Osteocyte (in vitro differentiated cells): ENCODE measurements around the gene LGALS9B. TPM values are rescaled to one million over a fixed set of nuclear protein-coding genes. Genes with fewer than 3 reads are reported as not detected.
A peak's percentile ranks its signal among the peaks of the same experiment; 100 is the strongest.
"Not testable (repeated sequence)": the region's sequence is repeated elsewhere in the genome, so short reads cannot be mapped to it uniquely, and the experiment has no call there.

Experiments used
- DNase-seq: peaks from one replicate; pipeline ENCODE4 v3.0.0; 2021; ENCODE audit warnings: mixed read lengths; ENCODE audit not compliant: unreplicated experiment; ENCODE audit errors: extremely low spot score
- H3K27ac Mint-ChIP-seq: one replicate; pipeline ENCODE4 v1.8.0; 2021; ENCODE audit warnings: mild to moderate bottlenecking, mixed read lengths; ENCODE audit not compliant: unreplicated experiment
- H3K27me3 Mint-ChIP-seq: one replicate; pipeline ENCODE4 v1.8.0; 2021; ENCODE audit warnings: mixed read lengths; ENCODE audit not compliant: unreplicated experiment
- H3K36me3 Mint-ChIP-seq: one replicate; pipeline ENCODE4 v1.8.0; 2021; ENCODE audit warnings: mixed read lengths; ENCODE audit not compliant: unreplicated experiment
- H3K4me1 Mint-ChIP-seq: one replicate; pipeline ENCODE4 v1.8.0; 2021; ENCODE audit warnings: mixed read lengths; ENCODE audit not compliant: unreplicated experiment
- H3K4me3 Mint-ChIP-seq: one replicate; pipeline ENCODE4 v1.8.0; 2021; ENCODE audit warnings: mild to moderate bottlenecking, moderate library complexity, mixed read lengths; ENCODE audit not compliant: unreplicated experiment
- H3K9me3 Mint-ChIP-seq: one replicate; pipeline ENCODE4 v1.8.0; 2021; ENCODE audit warnings: mixed read lengths; ENCODE audit not compliant: unreplicated experiment
- long read RNA-seq: library from polyadenylated mRNA; unstranded; transcript quantifications from one replicate; pipeline ENCODE4 v2.0.0, GENCODE V29; 2021
- total RNA-seq: library from RNA; stranded (reverse); gene quantifications from 2 replicates; pipeline ENCODE4 v1.2.1, GENCODE V29; 2021

Gene LGALS9B
- not detected in 2 replicates for total RNA-seq
- long read RNA-seq, result 0 reads

GRCh38 chr17:20467447-20467846 is at the start of gene LGALS9B:
Gene LGALS9B (minus strand): TSS chr17:20467539. CDS start chr17:20467470, 69 bp downstream.
- H3K27me3 Mint-ChIP-seq, H3K4me1 Mint-ChIP-seq, H3K27ac Mint-ChIP-seq, H3K36me3 Mint-ChIP-seq, H3K9me3 Mint-ChIP-seq, DNase-seq, H3K4me3 Mint-ChIP-seq: not testable (repeated sequence)

- H3K9me3 Mint-ChIP-seq, H3K36me3 Mint-ChIP-seq, H3K27ac Mint-ChIP-seq, H3K4me1 Mint-ChIP-seq, H3K27me3 Mint-ChIP-seq, H3K4me3 Mint-ChIP-seq: not testable (repeated sequence)
- DNase-seq, result peak; percentile 77
Measured at GRCh38 chr17:20516986-20517385, 49.6 kb upstream of the LGALS9B start.

- not testable (repeated sequence) for H3K27ac Mint-ChIP-seq, H3K4me3 Mint-ChIP-seq, H3K27me3 Mint-ChIP-seq, H3K4me1 Mint-ChIP-seq, H3K36me3 Mint-ChIP-seq, H3K9me3 Mint-ChIP-seq
- DNase-seq, result peak; percentile 70
Measured at GRCh38 chr17:20515099-20515498, 47.8 kb upstream of the LGALS9B start.

- not testable (repeated sequence) for H3K4me1 Mint-ChIP-seq
Measured at GRCh38 chr17:20513539-20513938, 46.2 kb upstream of the LGALS9B start.

GRCh38 chr17:20512378-20512777 is 45.0 kb upstream of the LGALS9B start:
- not testable (repeated sequence) for H3K27ac Mint-ChIP-seq, H3K4me1 Mint-ChIP-seq, H3K9me3 Mint-ChIP-seq

More at GRCh38 chr17:20513539-20513938, 46.2 kb upstream of the LGALS9B start:
- H3K4me3 Mint-ChIP-seq, DNase-seq, H3K27me3 Mint-ChIP-seq, H3K36me3 Mint-ChIP-seq, H3K27ac Mint-ChIP-seq, H3K9me3 Mint-ChIP-seq: not testable (repeated sequence)

GRCh38 chr17:20511778-20512177 is 44.4 kb upstream of the LGALS9B start:
- not testable (repeated sequence) for H3K27ac Mint-ChIP-seq, H3K4me1 Mint-ChIP-seq, H3K9me3 Mint-ChIP-seq, H3K4me3 Mint-ChIP-seq, DNase-seq, H3K36me3 Mint-ChIP-seq, H3K27me3 Mint-ChIP-seq

More at GRCh38 chr17:20512378-20512777, 45.0 kb upstream of the LGALS9B start:
- H3K27me3 Mint-ChIP-seq, DNase-seq, H3K4me3 Mint-ChIP-seq, H3K36me3 Mint-ChIP-seq: not testable (repeated sequence)

- H3K4me1 Mint-ChIP-seq, H3K27me3 Mint-ChIP-seq, H3K4me3 Mint-ChIP-seq, H3K27ac Mint-ChIP-seq, H3K36me3 Mint-ChIP-seq, H3K9me3 Mint-ChIP-seq: not testable (repeated sequence)
- DNase-seq, result peak; percentile 32
Measured at GRCh38 chr17:20505333-20505732, 38.0 kb upstream of the LGALS9B start.

GRCh38 chr17:20504388-20505066 is 37.2 kb upstream of the LGALS9B start:
- H3K27me3 Mint-ChIP-seq, H3K27ac Mint-ChIP-seq, H3K36me3 Mint-ChIP-seq, H3K9me3 Mint-ChIP-seq, H3K4me3 Mint-ChIP-seq, H3K4me1 Mint-ChIP-seq, DNase-seq: not testable (repeated sequence)

- not testable (repeated sequence) for H3K27ac Mint-ChIP-seq, H3K36me3 Mint-ChIP-seq, H3K27me3 Mint-ChIP-seq, H3K4me3 Mint-ChIP-seq, H3K4me1 Mint-ChIP-seq, H3K9me3 Mint-ChIP-seq
- DNase-seq, result peak; percentile 38
Measured at GRCh38 chr17:20501896-20502295, 34.6 kb upstream of the LGALS9B start.

GRCh38 chr17:20500346-20500745 is 33.0 kb upstream of the LGALS9B start:
- H3K4me1 Mint-ChIP-seq, DNase-seq, H3K4me3 Mint-ChIP-seq, H3K27ac Mint-ChIP-seq, H3K36me3 Mint-ChIP-seq, H3K9me3 Mint-ChIP-seq, H3K27me3 Mint-ChIP-seq: not testable (repeated sequence)

GRCh38 chr17:20495420-20495819 is 28.1 kb upstream of the LGALS9B start:
- not testable (repeated sequence) for DNase-seq, H3K36me3 Mint-ChIP-seq, H3K27ac Mint-ChIP-seq, H3K4me3 Mint-ChIP-seq, H3K4me1 Mint-ChIP-seq, H3K9me3 Mint-ChIP-seq, H3K27me3 Mint-ChIP-seq

- not testable (repeated sequence) for H3K27me3 Mint-ChIP-seq, DNase-seq, H3K36me3 Mint-ChIP-seq, H3K27ac Mint-ChIP-seq, H3K4me3 Mint-ChIP-seq, H3K4me1 Mint-ChIP-seq, H3K9me3 Mint-ChIP-seq
Measured at GRCh38 chr17:20494735-20495134, 27.4 kb upstream of the LGALS9B start.

- H3K27ac Mint-ChIP-seq, H3K27me3 Mint-ChIP-seq, H3K4me1 Mint-ChIP-seq, H3K4me3 Mint-ChIP-seq, H3K9me3 Mint-ChIP-seq, H3K36me3 Mint-ChIP-seq, DNase-seq: not testable (repeated sequence)
Measured at GRCh38 chr17:20494147-20494546, 26.8 kb upstream of the LGALS9B start.
